Measurements from ENCODE around the gene WDR18.

The WDR18 gene

DNA sequence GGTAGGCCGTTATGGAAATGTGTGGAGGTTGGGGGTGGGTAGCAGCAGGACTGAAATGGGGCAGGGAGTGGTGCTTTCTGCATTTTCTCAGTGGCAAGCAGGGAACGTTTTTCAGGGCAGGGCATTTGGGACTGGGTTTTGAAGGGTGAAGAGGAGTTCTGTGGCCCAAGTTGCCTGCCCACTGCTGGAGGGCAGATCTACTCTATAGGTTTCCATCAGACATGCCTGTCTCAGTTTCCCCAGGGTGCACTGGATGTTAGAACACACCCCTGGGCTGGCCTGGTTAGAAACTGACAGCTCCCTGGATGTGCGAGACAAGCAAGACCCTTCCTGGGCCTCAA is 15.2 kb downstream of the WDR18 start:
- Histone ChIP-seq H3K27me3 (replicated peaks; ENCODE audit: insufficient read depth, low read length) (peaks cover 51% of the 10 kb centered on the region), H3K27ac (ENCODE audit: low read length) (no peak overlapping the region)
- TF ChIP-seq EZH2 (optimal IDR thresholded peaks at IDR 0.05; ENCODE audit: low read depth, low read length) = no peak
- TF ChIP-seq, protein P1, sequence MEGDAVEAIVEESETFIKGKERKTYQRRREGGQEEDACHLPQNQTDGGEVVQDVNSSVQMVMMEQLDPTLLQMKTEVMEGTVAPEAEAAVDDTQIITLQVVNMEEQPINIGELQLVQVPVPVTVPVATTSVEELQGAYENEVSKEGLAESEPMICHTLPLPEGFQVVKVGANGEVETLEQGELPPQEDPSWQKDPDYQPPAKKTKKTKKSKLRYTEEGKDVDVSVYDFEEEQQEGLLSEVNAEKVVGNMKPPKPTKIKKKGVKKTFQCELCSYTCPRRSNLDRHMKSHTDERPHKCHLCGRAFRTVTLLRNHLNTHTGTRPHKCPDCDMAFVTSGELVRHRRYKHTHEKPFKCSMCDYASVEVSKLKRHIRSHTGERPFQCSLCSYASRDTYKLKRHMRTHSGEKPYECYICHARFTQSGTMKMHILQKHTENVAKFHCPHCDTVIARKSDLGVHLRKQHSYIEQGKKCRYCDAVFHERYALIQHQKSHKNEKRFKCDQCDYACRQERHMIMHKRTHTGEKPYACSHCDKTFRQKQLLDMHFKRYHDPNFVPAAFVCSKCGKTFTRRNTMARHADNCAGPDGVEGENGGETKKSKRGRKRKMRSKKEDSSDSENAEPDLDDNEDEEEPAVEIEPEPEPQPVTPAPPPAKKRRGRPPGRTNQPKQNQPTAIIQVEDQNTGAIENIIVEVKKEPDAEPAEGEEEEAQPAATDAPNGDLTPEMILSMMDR (IDR thresholded peaks at IDR 0.05; ENCODE audit: low read length) = no peak
- TF ChIP-seq EZH2phosphoT487 (IDR thresholded peaks at IDR 0.05; ENCODE audit: low read length) = no peak

DNA sequence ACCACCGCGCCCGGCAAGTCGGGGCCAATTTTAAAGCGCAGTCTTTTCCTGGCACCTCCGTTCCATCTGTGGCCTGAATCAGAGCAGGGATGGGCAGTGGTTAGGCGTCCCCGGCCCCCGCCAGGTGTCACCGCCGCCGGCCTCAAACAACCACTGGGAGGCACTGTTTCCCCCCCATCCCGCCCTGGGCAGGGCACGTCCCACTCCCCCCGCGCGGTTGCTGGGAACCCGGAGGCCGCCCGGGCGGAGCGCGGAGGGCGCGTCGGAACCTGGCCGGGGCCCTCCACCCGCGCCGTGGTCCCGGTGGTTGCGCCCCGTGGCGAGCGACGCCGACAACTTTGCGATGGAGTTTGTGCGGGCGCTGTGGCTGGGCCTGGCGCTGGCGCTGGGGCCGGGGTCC is 15.9 kb downstream of the WDR18 start, which contains the start of gene GRIN3B:
Gene GRIN3B (plus strand): TSS at position 325 of the 400 bp plus-strand sequence. CDS start 19 bp downstream, at position 344.
- H3K9me3 ChIP-seq (replicated peaks; ENCODE audit: insufficient read depth, low read length) = no peaks in the 10 kb centered on the region
- H3K79me2 ChIP-seq (ENCODE audit: low read length) = no peaks in the 10 kb centered on the region
- peaks cover 7% of the 10 kb centered on the region; the same call in 1 of the 2 replicates for H3F3A ChIP-seq (ENCODE audit: insufficient read depth, low read length)
- H3K9ac ChIP-seq (ENCODE audit: low read length) = no peak within 1 kb of the TSS
- H3K27me3 ChIP-seq (replicated peaks; ENCODE audit: insufficient read depth, low read length) = peaks cover 51% of the 10 kb centered on the region
- H4K20me1 ChIP-seq (ENCODE audit: insufficient read depth, low read length) = no peaks in the 10 kb centered on the region
- peak; percentile 49 for DNase-seq
- TF ChIP-seq, protein P1 (IDR thresholded peaks at IDR 0.05; ENCODE audit: low read length) = peak; percentile 46
- no peak for TF ChIP-seq EZH2phosphoT487 (IDR thresholded peaks at IDR 0.05; ENCODE audit: low read length)
- TF ChIP-seq EZH2 (optimal IDR thresholded peaks at IDR 0.05; ENCODE audit: low read depth, low read length) = no peak
- no peak within 1 kb of the TSS for H3K4me3 ChIP-seq (ENCODE audit: low read length)
- no peaks in the 10 kb centered on the region for H3K36me3 ChIP-seq (replicated peaks; ENCODE audit: insufficient read depth, low read length)
- no peaks in the 10 kb centered on the region for H3K9me2 ChIP-seq (replicated peaks; ENCODE audit: insufficient read depth, low read length)
- no peak within 1 kb of the TSS for H2AFZ ChIP-seq (ENCODE audit: low read length)
- H3K4me2 ChIP-seq (ENCODE audit: low read depth, low read length) = peak within 1 kb of the TSS; percentile 48; the same call in 1 of the 2 replicates
- peaks cover 5% of the 10 kb centered on the region for H3K4me1 ChIP-seq (ENCODE audit: low read length)
- H3K27ac ChIP-seq (ENCODE audit: low read length) = no peak within 1 kb of the TSS

More for the DNA sequence above, 15.2 kb downstream of the WDR18 start:
- Histone ChIP-seq H3K9ac (ENCODE audit: low read length) (no peak overlapping the region), H3F3A (ENCODE audit: insufficient read depth, low read length) (peaks cover 7% of the 10 kb centered on the region; the same call in 1 of the 2 replicates), H3K4me3 (ENCODE audit: low read length) (no peak overlapping the region), H3K36me3 (replicated peaks; ENCODE audit: insufficient read depth, low read length) (no peaks in the 10 kb centered on the region), H3K79me2 (ENCODE audit: low read length) (no peaks in the 10 kb centered on the region), H3K9me3 (replicated peaks; ENCODE audit: insufficient read depth, low read length) (no peaks in the 10 kb centered on the region), H3K4me2 (ENCODE audit: low read depth, low read length) (no peak overlapping the region), H2AFZ (ENCODE audit: low read length) (no peak overlapping the region), H3K9me2 (replicated peaks; ENCODE audit: insufficient read depth, low read length) (no peaks in the 10 kb centered on the region), H3K4me1 (ENCODE audit: low read length) (peaks cover 5% of the 10 kb centered on the region), H4K20me1 (ENCODE audit: insufficient read depth, low read length) (no peaks in the 10 kb centered on the region)
- DNase-seq = no peak

DNA sequence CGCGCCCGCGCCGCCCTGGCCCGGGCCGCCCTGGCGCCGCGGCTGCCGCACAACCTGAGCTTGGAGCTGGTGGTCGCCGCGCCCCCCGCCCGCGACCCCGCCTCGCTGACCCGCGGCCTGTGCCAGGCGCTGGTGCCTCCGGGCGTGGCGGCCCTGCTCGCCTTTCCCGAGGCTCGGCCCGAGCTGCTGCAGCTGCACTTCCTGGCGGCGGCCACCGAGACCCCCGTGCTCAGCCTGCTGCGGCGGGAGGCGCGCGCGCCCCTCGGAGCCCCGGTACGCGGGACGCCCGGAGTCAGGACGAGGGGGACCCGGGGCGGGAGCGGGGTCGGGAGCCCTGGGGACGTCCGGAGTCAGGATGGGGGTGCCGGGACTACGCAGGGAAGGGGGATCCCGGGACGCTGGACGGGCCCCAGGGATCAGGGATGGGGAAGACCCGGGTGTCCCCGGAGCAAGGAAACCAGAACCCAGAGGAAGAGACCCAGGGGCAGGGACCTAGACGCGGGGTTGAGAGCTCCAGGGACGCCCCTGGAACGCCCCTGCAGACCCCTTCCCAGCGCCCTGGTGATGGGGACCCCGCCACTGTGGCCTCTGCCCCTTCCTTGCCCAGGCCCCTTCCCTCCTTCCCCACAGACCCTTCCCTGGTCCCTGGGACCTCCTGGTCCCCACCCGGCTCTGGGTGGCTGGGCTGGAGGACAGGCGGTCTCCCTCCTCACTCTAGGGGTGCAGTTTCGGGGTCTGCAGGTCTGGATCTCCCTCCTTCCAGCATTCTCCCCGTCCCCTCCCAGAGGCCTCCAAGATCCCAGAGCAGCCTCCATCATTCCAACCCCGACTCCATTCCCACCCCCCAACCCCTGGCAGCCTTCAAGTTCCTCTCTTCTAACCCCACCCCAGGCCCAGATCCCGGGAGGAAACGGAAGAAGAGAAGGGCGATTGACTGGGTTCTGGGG is 16.7 kb downstream of the WDR18 start:
- H3K27ac ChIP-seq (ENCODE audit: low read length) = no peak overlapping the region
- peaks cover 51% of the 10 kb centered on the region for H3K27me3 ChIP-seq (replicated peaks; ENCODE audit: insufficient read depth, low read length)
- no peak overlapping the region for H3K4me3 ChIP-seq (ENCODE audit: low read length)
- H3K9me3 ChIP-seq (replicated peaks; ENCODE audit: insufficient read depth, low read length) = no peaks in the 10 kb centered on the region
- H3K9ac ChIP-seq (ENCODE audit: low read length) = no peak overlapping the region
- DNase-seq = no peak
- H3K9me2 ChIP-seq (replicated peaks; ENCODE audit: insufficient read depth, low read length) = no peaks in the 10 kb centered on the region
- H4K20me1 ChIP-seq (ENCODE audit: insufficient read depth, low read length) = no peaks in the 10 kb centered on the region
- H3K79me2 ChIP-seq (ENCODE audit: low read length) = no peaks in the 10 kb centered on the region
- TF ChIP-seq EZH2 (optimal IDR thresholded peaks at IDR 0.05; ENCODE audit: low read depth, low read length) = no peak
- TF ChIP-seq EZH2phosphoT487 (IDR thresholded peaks at IDR 0.05; ENCODE audit: low read length) = no peak
- TF ChIP-seq, protein P1 (IDR thresholded peaks at IDR 0.05; ENCODE audit: low read length) = no peak
- H3K4me1 ChIP-seq (ENCODE audit: low read length) = peaks cover 5% of the 10 kb centered on the region
- no peaks in the 10 kb centered on the region for H3K36me3 ChIP-seq (replicated peaks; ENCODE audit: insufficient read depth, low read length)
- H2AFZ ChIP-seq (ENCODE audit: low read length) = no peak overlapping the region
- no peak overlapping the region for H3K4me2 ChIP-seq (ENCODE audit: low read depth, low read length)
- peaks cover 7% of the 10 kb centered on the region; the same call in 1 of the 2 replicates for H3F3A ChIP-seq (ENCODE audit: insufficient read depth, low read length)

Data from MM.1S (cell line).